GM18520 (cell line): ENCODE data around the gene PCTP.

Experiments
- ATAC-seq: cut with Tn5 transposase; IDR thresholded peaks from one replicate; pipeline ENCODE4 v1.9.1; 2021; ENCODE audit not compliant: unreplicated experiment

The PCTP gene

DNA sequence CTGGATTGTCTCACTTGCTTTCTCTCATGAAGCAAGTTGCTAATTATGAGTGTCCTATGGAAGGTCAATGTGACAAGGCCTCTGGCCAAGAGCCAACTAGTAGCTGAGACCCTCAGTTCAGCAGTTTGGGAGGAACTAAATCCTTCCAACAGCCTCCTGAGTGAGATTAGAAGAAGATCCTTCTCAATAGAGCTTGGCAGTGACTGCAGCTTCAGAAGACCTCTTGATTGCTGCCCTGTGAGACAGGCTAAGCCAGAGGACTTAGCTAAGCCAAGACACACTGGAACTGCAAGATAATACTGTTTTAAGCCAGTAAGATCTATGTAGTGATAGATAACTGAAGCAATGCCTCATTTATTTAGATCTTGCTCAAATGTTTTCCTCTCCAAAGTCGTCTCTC, 34.3 kb downstream of the PCTP start:
- no peak for ATAC-seq

DNA sequence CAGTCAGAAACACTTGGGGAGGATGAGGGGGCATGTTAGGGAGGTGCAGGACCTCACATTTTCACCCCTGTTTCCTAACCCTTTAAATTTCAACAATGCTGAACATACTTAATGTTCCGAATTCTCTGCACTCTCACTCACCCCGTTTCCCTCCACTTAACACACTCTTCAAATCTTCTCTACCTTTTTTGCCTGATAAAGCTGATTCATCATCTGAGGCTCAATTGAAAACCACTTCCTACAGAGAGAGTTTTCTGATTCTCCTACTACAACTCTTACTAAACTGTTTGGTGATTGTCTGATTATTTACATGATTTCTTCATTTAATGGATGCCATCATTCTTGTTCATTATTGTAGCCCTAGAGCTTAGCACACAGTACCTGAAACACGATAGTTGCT, 42.4 kb downstream of the PCTP start:
- ATAC-seq: no peak

DNA sequence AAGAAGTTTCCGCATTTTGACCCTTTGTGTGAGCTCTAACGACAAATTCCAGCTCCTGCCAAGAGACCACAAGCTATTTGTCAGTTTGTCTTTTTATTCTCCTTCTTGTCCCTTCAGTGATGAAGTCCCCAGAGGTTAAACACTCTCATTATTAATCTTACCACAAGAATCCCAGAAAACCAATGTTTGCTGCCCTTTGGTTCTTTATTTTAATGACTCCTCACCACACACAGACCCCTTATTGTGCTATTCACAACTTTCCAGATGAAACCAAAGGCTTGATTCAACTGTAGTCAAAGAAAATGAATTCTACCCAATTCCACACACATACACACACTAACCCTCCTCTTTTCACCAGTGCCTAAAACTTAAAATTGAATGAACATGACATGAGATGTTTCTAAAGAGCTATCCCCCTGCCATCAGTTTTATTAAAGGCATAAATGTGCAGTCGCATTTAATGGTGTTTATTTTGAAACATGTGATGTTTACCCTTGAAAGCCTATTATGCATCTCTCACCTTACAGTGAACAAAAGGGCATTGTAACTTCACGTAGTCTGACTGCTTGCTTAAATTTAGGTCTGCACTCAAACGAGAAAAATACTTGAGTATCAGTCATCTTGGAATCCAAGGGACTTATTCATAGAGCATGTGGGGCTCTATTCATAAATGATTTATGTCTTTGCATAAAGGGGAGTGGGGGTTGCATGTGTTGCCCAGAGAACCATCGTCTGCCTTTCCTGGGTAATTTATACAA, 44.1 kb downstream of the PCTP start:
- no peak for ATAC-seq

DNA sequence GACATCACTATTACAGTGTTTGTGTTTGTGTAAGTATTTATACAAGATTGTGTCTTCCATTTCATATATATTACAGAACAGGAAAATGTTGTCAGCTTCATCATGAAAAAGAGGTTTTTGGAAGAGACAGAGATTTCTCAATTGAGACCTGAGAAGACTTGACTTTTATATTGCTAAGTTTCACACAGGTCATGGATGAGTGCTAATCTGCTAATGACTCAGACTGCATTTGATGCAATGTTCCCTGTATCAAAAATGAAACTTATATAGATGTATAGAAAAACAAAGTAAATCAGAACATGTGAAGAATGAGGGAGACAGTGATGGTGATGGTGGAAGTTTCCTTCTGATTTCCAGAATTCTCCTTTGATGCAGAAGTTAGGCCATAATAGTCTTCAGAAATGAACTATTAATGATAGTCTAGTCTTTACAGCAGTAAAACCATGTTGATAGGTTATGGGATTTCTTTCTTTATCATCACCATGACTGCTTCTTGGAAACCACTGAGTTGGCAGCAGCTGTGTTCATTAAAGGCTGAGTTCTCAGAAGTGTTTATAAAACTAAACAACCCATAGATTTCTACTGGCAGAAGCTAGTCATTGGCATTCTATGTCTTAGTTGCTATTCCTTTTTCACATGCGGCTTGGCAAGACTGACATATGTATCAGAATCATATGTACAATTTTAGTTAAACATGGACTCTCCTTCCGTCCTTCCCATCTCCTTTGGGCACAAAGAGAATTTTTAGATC, 56.1 kb downstream of the PCTP start:
- ATAC-seq: no peak

DNA sequence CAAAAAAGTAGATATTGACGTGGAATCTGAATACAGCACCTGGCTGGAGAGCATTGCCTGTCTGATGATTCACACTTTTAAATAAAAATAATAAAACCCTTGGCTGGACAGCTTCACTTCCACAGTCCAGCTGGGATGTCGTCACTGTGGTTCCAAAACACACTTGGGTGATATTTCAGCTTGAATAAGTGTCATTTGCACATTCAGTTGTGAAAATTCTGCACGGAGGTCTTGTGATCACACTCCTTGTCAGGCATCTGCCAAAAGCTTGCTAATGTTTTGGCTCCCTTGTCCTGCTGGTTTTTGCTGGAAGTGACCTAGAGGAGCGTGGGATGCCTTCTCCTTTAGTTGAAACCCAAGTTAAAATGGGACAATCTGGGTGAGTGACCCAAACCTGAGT, 60.7 kb downstream of the PCTP start:
- ATAC-seq: no peak

DNA sequence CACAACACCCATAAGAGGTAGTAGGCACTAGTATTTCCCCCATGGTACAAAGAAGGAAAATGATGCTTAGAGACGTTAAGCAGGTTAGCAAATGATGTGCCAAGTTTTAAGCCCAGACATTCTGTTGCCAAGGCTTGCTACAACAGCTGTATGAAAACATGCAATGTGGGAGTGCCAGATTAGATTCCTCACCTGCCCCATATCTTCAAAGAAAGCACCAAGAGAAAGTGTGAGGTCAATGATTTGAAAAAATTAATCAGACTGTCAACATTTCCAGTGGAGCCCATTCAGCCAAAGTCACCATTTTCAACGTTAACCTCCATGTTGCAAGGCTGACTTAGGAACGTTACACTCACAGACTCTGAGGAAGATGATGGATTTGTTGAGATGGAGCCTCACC, 61.5 kb downstream of the PCTP start:
- ATAC-seq: no peak

DNA sequence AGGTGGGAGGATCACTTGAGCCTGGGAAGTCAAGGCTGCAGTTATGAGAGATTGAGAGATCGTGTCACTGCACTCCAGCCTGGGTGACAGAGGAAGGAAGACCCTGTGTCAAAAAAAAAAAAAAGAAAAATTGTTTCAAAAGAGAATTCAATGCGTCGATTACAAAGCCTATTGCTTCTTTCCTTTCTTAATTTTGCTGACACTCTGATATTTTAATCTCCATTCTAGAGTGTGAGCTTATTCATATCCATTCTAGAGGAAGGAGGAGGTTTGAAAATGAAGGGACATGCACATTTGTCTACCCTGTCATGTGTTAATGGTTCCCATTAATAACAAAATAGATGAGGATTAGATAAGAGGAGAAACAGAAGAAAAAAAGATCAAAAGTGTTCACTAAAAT, 63.1 kb downstream of the PCTP start:
- no peak for ATAC-seq

DNA sequence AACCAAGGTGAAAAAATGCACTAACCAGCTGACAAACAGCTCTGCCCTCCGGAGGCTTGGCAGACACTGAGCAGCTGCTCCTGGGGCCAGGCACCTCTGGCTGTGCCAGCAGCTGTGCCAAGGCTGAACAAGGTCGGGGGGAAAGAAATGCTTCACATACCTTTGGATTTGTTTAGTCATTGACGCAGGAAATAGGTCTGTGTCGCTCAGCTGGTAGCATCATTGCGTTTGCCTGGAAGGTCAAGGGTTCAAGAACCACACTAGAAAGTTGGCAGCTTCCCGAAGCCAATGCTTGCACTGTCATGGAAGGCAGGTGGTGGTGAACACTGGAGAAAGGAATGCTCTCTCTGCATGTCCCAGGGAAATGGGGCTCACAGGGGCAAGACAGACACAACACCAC, 63.5 kb downstream of the PCTP start:
- no peak for ATAC-seq

DNA sequence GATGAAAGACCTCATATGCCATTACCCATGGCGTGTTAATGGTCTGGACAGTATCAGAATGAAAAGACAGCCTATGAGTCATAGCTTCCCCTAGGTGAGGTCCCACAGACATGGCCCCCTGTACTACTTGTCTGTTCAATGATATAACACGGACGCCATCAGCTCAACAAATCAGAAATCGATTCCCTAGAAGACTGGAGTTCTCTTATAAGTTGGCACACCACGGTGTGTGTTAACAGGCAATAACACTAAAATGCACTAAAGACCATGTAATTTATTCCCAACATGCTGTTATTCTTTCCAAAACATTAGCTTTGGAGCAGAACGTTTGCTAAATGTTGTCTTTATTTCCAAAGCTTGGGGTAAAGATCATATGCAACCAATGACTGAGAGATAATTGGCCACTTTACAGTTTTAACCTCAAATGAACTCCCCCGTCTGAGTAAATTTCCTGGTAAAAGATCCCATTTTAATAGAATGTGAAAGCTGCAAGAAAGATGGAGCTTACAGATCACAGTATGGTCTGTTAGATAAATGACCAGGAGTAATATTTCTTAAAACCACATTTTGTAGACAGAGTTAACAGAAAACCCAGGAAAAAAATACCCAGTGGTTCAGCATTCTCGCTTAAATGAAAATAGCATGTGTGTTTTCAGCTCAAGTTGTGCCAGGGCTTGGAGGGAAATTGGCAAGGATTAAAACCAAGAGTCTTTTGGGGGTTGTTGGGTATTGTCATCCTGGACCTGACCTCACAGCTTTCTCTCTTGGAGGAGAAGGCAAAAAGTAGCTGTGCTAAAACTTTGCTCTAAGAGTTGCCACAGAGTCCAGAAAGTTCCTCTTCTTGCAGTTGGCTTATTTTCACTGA, 65.9 kb downstream of the PCTP start:
- no peak for ATAC-seq

DNA sequence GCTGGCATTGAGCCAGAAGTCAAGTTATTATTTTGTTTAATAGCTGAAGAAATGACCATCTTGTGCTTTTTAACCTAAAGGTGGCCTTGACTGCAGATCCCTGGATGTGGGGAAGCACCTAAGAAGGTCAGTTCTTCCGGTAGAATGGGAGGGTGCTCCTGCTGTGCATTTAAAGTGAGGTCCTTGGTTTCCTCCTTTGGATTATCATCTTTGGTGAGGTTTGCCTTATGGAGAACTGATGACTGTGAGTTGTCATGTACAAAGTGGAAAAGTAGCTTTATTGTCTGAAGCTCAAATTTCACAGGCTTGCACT, 66.5 kb downstream of the PCTP start:
- no peak for ATAC-seq

DNA sequence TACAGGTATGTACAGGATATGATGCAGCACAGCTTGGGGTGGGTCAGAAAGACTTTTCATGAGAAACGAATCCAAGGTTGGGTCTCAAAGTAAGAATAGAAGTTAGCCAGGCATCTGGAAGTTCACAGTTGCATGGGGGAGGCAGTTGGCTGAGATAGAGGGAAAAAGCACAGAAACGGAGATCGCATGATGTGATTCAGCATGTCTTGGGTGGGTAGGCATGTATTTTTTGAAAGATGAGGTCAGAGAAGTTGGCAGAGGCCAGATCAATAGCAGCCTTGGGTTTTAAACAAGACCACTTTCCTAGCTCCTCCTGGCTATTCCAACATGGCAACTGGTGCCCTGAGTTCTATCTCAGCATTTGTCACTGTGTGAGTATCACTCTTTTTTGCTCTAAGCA, 67.2 kb downstream of the PCTP start:
- ATAC-seq: no peak

DNA sequence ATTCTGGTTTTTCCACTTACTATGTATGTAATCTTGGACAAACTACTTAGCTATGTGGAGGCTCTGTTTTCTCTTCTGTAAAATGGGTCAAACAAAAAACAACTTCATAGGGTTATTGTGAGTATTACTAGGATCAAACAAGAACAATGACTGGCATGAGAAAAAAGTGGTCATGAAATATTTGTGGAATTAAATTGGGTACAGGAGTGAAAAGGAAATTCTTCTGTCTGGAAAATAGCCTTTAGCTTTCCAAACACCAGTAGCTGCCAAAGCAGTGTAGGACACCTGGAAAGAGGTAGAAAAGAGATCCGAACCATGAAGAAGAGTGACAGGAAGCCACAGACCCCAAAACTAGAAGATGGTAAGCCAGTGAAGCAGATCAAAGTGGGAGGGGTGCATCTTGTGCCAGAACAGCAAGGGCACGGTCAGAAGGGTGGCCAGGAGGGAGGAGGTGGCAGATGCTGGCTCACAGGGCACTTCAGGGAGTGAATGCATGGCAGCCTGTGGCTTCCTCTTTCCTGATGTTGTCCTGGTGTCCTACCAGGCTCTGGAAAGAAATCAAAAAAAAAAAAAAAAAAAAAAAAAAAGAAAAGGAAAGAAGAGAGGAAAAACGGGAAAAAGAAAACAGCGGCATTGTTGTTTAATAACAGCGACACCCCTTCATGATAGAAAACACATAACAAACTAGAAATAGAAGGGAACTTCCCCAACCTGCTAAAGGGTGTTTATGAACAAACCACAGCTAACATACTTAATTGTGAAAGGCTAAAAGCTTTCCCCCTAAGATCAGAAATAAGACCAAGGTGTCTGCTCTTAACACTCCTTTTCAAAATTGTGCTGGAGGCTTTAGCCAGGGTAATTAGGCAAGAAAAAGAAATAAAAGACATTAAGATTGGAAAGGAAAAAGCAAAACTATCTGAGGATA, 67.9 kb downstream of the PCTP start:
- no peak for ATAC-seq

DNA sequence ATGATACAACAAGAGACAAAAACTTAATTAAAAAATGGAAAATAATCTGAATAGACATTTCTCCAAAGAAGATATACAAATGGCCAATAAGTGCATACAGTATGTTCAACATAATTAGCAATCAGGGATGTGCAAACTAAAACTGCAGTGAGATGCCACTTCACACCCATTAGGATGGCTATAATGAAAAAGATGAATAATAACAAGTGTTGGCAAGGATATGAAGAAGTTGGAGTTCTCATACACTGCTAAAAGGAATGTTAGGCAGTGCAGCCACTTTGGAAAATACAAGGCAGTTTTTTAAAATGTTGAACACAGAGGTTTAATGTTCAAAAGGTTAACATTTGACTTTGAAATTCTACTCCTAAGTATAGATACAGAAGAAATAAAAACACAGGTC, 69.8 kb downstream of the PCTP start:
- no peak for ATAC-seq

DNA sequence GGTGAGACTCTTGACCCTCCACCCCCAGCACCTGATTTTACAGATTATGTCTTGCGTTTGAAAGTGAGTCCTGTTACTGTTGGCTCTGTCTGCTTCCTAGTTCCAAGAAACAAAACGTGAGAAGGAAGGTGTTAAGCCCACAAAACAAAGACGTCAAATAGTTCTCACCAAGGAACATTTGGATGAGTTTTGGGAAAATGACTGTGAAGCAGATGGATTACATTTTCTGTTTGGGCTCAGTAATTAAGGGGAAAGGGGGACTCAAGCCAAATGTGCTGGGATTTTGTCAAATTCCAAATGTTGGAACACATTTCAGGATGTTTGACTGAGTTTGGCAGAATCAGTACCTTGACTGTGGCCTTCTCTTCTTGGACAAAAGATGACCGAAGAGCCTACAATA, 71.2 kb downstream of the PCTP start:
- no peak for ATAC-seq

DNA sequence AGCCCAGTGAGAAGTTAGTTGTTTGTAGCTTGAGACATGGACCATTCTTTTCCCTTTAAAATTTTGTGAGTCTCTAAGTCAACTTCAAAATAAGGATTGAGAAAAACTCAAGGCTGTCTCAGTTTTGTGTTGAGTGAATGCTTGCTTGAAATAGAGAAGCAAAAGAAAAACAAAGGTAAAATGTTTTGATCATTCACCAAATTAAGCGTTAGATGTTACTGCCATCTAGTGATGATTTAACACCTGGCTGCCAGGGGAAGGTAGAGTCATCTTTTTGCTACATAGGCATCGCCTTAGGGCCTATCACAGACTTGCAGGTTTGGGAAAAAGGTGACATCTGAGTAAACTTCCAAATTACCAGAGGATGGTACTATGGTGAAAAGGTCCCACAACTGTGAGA, 74.4 kb downstream of the PCTP start:
- ATAC-seq: no peak
